KBM-7 (cell line): ENCODE results near the gene GPX4.
"Not testable (repeated sequence)": the region's sequence is repeated elsewhere in the genome, so short reads cannot be mapped to it uniquely, and the experiment has no call there.

Source experiments
- DNase-seq: peaks from one replicate; pipeline ENCODE4 v3.0.0-alpha.2; 2015
- in situ Hi-C: fragments of 300-500 bp; cut with MboI; formaldehyde crosslinking; loops from 2 replicates; pipeline ENCODE4 v1.14.3; 2020; ENCODE audit warnings: low sequenced_read_pairs, low pct_unique_long_range_greater_than_20kb, mixed read lengths

GPX4 gene

GRCh38 chr19:1123885-1124677 is 20.3 kb downstream of the GPX4 start:
- no peak for DNase-seq
- in situ Hi-C loops = loop anchor here (10.0 kb wide), 1 partner anchor 61 kb away; no protein-coding TSS in a partner anchor

GRCh38 chr19:1125601-1126467 is 22.0 kb downstream of the GPX4 start:
- in situ Hi-C loops = loop anchor here (10.0 kb wide), 1 partner anchor 59 kb away; no protein-coding TSS in a partner anchor
- no peak for DNase-seq

GRCh38 chr19:1126984-1127760 is 23.4 kb downstream of the GPX4 start:
- DNase-seq = no peak

GRCh38 chr19:1128106-1128505 is 24.3 kb downstream of the GPX4 start:
- in situ Hi-C loops = loop anchor here (10.0 kb wide), 1 partner anchor 57 kb away; no protein-coding TSS in a partner anchor
- no peak for DNase-seq

More at GRCh38 chr19:1126984-1127760, 23.4 kb downstream of the GPX4 start:
- in situ Hi-C loops = loop anchor here (10.0 kb wide), 1 partner anchor 58 kb away; no protein-coding TSS in a partner anchor

GRCh38 chr19:1129084-1129483 is 25.3 kb downstream of the GPX4 start:
- DNase-seq = not testable (repeated sequence)
- in situ Hi-C loops = loop anchor here (10.0 kb wide), 1 partner anchor 56 kb away; no protein-coding TSS in a partner anchor

GRCh38 chr19:1129535-1129934 is 25.7 kb downstream of the GPX4 start:
- no peak for DNase-seq
- in situ Hi-C loops = loop anchor here (10.0 kb wide), 1 partner anchor 55 kb away; no protein-coding TSS in a partner anchor

- DNase-seq = no peak
- in situ Hi-C loops = no loop called here
Measured at GRCh38 chr19:1130771-1131717, 27.2 kb downstream of the GPX4 start.

- peak; percentile 81 for DNase-seq
- in situ Hi-C loops = no loop called here
Measured at GRCh38 chr19:1131718-1132551, 28.1 kb downstream of the GPX4 start.

GRCh38 chr19:1132552-1133383 is 29.0 kb downstream of the GPX4 start:
- in situ Hi-C loops = no loop called here
- peak; percentile 32 for DNase-seq

- in situ Hi-C loops = no loop called here
- DNase-seq = peak; percentile 74
Measured at GRCh38 chr19:1133471-1133929, 29.7 kb downstream of the GPX4 start.

GRCh38 chr19:1134431-1134830 is 30.6 kb downstream of the GPX4 start:
- no peak for DNase-seq
- in situ Hi-C loops = no loop called here

- no peak for DNase-seq
- in situ Hi-C loops = no loop called here
Measured at GRCh38 chr19:1135454-1135853, 31.7 kb downstream of the GPX4 start.

GRCh38 chr19:1136201-1136600 is 32.4 kb downstream of the GPX4 start:
- no peak for DNase-seq
- in situ Hi-C loops = no loop called here

- DNase-seq = no peak
- in situ Hi-C loops = no loop called here
Measured at GRCh38 chr19:1136621-1137317, 33.0 kb downstream of the GPX4 start.

- DNase-seq = no peak
- in situ Hi-C loops = no loop called here
Measured at GRCh38 chr19:1138121-1138520, 34.3 kb downstream of the GPX4 start.

GRCh38 chr19:1139126-1139525 is 35.3 kb downstream of the GPX4 start:
- in situ Hi-C loops = no loop called here
- no peak for DNase-seq
